HTR-8/SVneo (cell line): Measurements from ENCODE around the gene ZDHHC9.
"Not testable (repeated sequence)": the region's sequence is repeated elsewhere in the genome, so short reads cannot be mapped to it uniquely, and the experiment has no call there.

Source experiments
- DNase-seq: peaks from one replicate; pipeline ENCODE4 v3.0.0; 2011; ENCODE audit warnings: low spot score, mixed read lengths; ENCODE audit not compliant: insufficient read length
- FAIRE-seq: peaks from 2 replicates; lab custom pipeline; 2011; peaks lifted over from hg19 to GRCh38; lab: Jason Lieb, UNC

The ZDHHC9 gene

GRCh38 chrX:129843459-129844306 lies at the start of gene ZDHHC9:
ZDHHC9 (minus strand) TSS chrX:129843886; CDS start chrX:129841945, 1,941 bp downstream.
- DNase-seq (peak; percentile 65), FAIRE-seq (no peak)

GRCh38 chrX:129877401-129877800 lies 33.7 kb upstream of the ZDHHC9 start:
- FAIRE-seq (no peak), DNase-seq (no peak)

DNA sequence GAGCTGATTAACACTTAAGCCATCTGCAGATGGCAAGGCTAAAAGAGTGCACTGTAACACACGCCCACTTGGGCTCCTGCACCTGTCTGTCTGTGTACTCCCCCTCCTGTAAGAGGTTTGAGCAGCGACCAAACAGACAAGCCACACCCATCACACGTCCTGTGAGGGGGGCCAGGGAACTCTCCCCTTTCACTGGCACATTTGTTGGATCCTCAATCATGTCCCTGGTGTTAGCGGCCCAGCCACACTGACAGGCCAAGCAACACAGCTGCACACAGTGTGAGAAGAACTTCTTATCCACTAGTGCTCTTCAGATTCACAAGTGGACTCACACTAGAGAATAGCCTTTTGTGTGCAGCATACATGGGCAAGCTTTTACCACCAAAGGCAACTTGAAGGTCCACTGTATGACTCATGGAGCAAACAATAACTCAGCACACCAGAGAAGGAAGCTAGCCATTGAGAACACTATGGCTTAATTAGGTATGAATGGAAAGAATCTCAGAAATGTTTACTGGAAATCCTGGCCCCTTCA lies 33.2 kb upstream of the ZDHHC9 start:
- DNase-seq (peak; percentile 0), FAIRE-seq (no peak)

- no peak for FAIRE-seq
- peak; percentile 0 for DNase-seq
Measured at GRCh38 chrX:129875669-129876068, 32.0 kb upstream of the ZDHHC9 start.

DNA sequence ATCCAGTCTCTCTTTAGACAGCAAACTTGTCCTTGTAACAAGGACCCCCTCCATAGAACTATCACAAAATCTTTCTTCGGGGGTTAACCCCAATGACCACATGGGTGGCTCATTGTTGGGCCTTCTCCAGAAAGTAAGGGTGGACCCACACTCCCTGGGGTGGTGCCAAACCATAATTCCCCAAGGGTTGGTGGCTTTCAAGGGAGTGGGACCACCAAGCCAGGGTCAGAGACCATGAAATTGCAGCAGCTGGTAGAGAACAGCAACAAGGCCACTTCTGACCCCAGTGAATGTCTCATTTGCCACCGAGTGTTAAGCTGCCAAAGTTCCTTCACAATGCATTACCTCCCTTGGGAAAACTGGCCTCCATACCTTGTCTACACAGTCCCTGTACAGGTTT lies 28.8 kb upstream of the ZDHHC9 start:
- DNase-seq, result no peak
- FAIRE-seq, result no peak

GRCh38 chrX:129866321-129866720 lies 22.6 kb upstream of the ZDHHC9 start:
- DNase-seq, FAIRE-seq: not testable (repeated sequence)

GRCh38 chrX:129859134-129859533 lies 15.4 kb upstream of the ZDHHC9 start:
- not testable (repeated sequence) for FAIRE-seq, DNase-seq

- DNase-seq, FAIRE-seq: not testable (repeated sequence)
Measured at GRCh38 chrX:129851825-129852224, 8.1 kb upstream of the ZDHHC9 start.

- no peak for DNase-seq
- no peak for FAIRE-seq
Measured at GRCh38 chrX:129846716-129847115, 3.0 kb upstream of the ZDHHC9 start.

- no peak for DNase-seq
- FAIRE-seq, result no peak
Measured at GRCh38 chrX:129845616-129846190, 2.0 kb upstream of the ZDHHC9 start.

- DNase-seq (no peak), FAIRE-seq (no peak)
Measured at GRCh38 chrX:129843209-129843458, 552 bp downstream of the ZDHHC9 start.

DNA sequence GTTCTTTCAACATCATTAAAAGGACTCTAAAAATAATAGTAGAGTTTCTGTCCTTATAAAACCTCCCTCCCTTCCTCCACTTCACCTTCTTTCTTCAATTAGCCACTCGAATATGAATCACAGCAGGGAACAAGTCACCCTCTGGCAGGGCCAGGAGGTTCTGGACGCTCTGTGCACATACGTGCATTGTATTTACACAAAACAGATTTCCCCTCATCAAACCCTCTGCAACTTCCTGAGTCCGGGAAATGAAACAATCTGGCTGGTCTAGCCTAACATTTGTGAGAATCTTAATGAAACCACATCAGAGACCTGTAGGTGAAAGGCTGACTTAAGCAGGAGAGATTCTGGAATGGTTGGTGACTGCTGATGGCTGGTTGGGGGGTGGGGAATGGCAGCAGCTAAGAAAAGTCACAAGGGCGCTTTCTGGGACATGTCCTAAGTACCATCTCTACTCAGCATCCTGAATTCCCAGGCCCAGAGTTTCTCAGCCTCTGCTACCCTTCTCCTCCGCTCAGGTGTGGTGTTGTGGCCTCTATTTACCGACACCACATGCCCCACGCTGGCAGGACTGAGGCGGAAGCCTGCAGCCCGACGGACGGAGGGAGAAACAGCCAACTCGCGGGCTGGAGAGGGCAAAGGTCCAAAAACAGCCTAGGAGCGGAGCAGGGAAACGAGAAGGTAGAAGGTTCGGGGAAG lies 1.0 kb downstream of the ZDHHC9 start:
- DNase-seq, result no peak
- FAIRE-seq, result no peak

DNA sequence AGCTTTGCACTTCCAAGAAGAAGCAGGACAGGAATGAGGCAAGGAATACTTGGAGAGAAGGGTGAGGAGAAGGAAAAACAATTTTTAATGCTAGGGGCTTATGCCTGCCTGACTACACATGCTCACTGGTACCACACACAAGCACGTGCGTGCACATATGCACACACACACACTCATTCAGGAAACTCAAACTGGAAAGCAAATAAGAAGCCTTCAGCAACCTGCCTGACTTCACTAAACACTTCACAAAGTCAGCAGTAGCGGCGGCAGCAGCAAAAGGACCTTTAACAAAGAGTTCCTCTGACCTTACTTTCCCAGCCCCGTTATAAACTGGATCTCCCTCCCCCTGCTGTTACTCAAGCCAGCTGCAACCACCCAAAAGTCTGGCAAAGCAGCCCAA lies 3.3 kb downstream of the ZDHHC9 start:
- no peak for DNase-seq
- FAIRE-seq, result no peak

DNA sequence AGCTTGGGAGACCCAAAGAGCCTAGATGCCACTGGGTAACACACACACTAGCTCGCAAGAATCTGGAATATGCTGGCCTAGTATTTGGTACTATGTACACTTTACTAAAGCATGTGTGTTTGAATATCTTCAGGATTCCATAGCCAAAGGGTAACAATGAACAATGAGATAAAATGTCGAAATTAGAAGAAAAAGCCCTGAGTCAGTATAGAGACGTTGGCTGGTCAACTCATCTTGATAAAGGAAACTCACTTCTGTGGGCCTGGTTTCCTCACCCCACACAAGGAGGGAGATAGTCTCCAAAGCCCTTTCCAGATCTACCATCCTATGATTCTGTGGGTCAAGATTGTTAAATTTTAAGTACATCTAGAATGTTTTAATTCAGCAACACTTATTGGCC lies 6.9 kb downstream of the ZDHHC9 start:
- DNase-seq (no peak), FAIRE-seq (no peak)

DNA sequence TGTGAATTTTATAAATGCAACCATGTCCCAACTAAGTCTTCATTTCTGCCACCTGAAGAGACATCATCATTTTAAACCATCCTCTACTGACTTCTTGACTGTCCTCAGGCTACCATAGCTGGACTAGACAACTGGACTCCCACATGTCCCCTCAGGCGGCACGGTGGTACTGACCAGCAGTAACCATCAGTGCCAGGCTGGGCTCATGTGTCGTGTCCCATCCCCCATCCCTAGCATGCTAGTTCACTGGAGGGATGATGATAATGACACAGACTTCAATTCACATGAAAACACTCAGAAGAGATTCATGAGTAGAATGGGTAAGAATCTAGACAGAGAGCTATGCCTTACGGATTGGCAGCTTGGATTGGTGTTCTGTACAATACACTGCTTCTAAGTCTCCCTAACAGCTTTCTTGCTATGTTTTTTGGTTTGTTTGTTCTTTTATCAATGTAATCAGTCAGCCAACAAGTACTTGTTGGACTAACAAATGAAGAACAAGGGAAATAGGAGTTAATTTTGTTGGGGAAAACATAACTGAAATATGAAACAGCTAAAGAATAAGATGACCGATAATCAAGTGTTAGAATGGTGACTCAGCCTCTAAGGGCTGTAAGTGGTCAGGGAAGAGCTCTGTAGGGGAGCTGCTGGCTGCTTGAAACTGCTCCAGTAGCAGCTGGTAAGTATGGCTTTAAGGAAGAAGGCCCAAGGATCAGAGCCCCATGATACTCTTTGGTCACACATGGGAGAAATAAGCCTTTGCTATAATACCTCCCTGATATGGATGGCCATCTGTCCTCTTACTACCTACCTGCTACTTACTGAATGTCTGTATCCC lies 10.3 kb downstream of the ZDHHC9 start:
- DNase-seq, result no peak
- FAIRE-seq, result no peak

- no peak for FAIRE-seq
- no peak for DNase-seq
Measured at GRCh38 chrX:129831091-129831885, 12.4 kb downstream of the ZDHHC9 start.

- DNase-seq (no peak), FAIRE-seq (no peak)
Measured at GRCh38 chrX:129830494-129830893, 13.2 kb downstream of the ZDHHC9 start.

GRCh38 chrX:129825746-129826505 lies 17.8 kb downstream of the ZDHHC9 start:
- DNase-seq (no peak), FAIRE-seq (no peak)

DNA sequence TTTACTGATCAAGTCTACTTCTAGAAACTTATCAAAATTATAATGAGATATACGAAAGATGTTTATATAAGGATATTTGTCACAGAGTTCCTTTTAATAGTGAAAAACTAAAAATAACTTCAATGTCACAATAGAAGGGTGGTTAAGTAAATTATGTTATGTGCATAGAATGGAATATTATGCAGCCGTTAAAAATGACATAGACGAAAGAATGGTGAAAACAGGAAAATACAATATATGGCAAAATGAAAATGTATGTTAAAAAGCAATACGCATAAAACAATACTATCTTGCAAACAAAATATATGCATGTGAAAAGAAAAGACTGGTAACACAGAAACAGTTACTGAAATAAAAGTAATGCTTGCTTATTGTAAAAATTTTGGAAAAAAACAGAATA lies 19.1 kb downstream of the ZDHHC9 start:
- DNase-seq (no peak), FAIRE-seq (no peak)
